CD4-positive, CD25-positive, alpha-beta regulatory T cell (primary cell): ENCODE measurements around the gene ZCWPW1. TPM values are rescaled to one million over a fixed set of nuclear protein-coding genes. Genes with fewer than 3 reads are reported as not detected.
"Not testable (repeated sequence)": the region's sequence is repeated elsewhere in the genome, so short reads cannot be mapped to it uniquely, and the experiment has no call there.

Experiments
- ATAC-seq, 2 donors: fragments of 150-1000 bp; cut with Tn5 transposase; one replicate each; pipeline ENCODE4 v1.10.0; 2021; ENCODE audit warnings: low read depth in 2 of 2, moderate number of reproducible peaks in 2 of 2, moderate library complexity in 1 of 2
- DNase-seq, 3 donors: peaks; one replicate each; pipeline versions ENCODE4 v3.0.0 to v3.0.0-alpha.2; 2012 to 2022; ENCODE audit warnings: mixed read lengths in 1 of 3
- H3K27ac ChIP-seq: one replicate; pipeline ENCODE4 v1.7.0; 2013; ENCODE audit warnings: mild to moderate bottlenecking, low read length; ENCODE audit not compliant: insufficient read depth, poor library complexity, severe bottlenecking
- H3K27me3 ChIP-seq: one replicate; pipeline ENCODE4 v1.7.0; 2013; ENCODE audit warnings: low read length; ENCODE audit not compliant: control insufficient read depth, insufficient read depth
- H3K36me3 ChIP-seq: one replicate; pipeline ENCODE4 v1.7.0; 2013; ENCODE audit warnings: mild to moderate bottlenecking, low read length, moderate library complexity; ENCODE audit not compliant: control insufficient read depth, insufficient read depth
- H3K4me1 ChIP-seq: 2 replicates; pipeline ENCODE4 v1.7.0; 2013; ENCODE audit warnings: mild to moderate bottlenecking, low read length; ENCODE audit not compliant: insufficient read depth, control insufficient read depth, poor library complexity, severe bottlenecking
- H3K4me3 ChIP-seq: one replicate; pipeline ENCODE4 v1.7.0; 2013; ENCODE audit warnings: low read depth, mild to moderate bottlenecking, low read length, moderate library complexity
- H3K9me3 ChIP-seq, 2 experiments: 1 replicate in 1 of 2; 2 replicates in 1 of 2; pipeline ENCODE4 v1.7.0; 2013; ENCODE audit warnings: low read length in 2 of 2, mild to moderate bottlenecking in 1 of 2, moderate library complexity in 1 of 2; ENCODE audit not compliant: control insufficient read depth in 2 of 2
- H3K27ac Mint-ChIP-seq, 3 donors: one replicate each; pipeline ENCODE4 v1.8.0; 2020 to 2022; ENCODE audit warnings: mild to moderate bottlenecking in 3 of 3, mixed read lengths in 3 of 3, moderate library complexity in 2 of 3
- H3K27me3 Mint-ChIP-seq: one replicate; pipeline ENCODE4 v1.8.0; 2022; ENCODE audit warnings: mild to moderate bottlenecking, mixed read lengths
- H3K36me3 Mint-ChIP-seq: one replicate; pipeline ENCODE4 v1.8.0; 2020; ENCODE audit warnings: mixed read lengths
- H3K4me1 Mint-ChIP-seq, 4 donors: one replicate each; pipeline ENCODE4 v1.8.0; 2020 to 2022; ENCODE audit warnings: mixed read lengths in 4 of 4, mild to moderate bottlenecking in 1 of 4
- H3K4me3 Mint-ChIP-seq, 4 donors: one replicate each; pipeline ENCODE4 v1.8.0; 2020 to 2022; ENCODE audit warnings: mild to moderate bottlenecking in 4 of 4, mixed read lengths in 4 of 4, moderate library complexity in 3 of 4
- H3K9me3 Mint-ChIP-seq, 7 donors: one replicate each; pipeline ENCODE4 v1.8.0; 2020 to 2022; ENCODE audit warnings: mixed read lengths in 7 of 7, mild to moderate bottlenecking in 3 of 7, moderate library complexity in 2 of 7
- polyA plus RNA-seq, 4 donors: library from polyadenylated mRNA; unstranded; fragments of 300-500 nt; fragmentation: Illumina TruSeq; gene quantifications; one replicate each; pipeline ENCODE4 v1.2.3, GENCODE V29; 2021
- total RNA-seq: library from RNA; stranded (reverse); gene quantifications from one replicate; pipeline ENCODE4 v1.2.3, GENCODE V29; 2022

ZCWPW1 gene
- total and polyA plus RNA-seq, 5 donors from 2014 or later = 2.2 to 5.4 (median 4.0) TPM

DNA sequence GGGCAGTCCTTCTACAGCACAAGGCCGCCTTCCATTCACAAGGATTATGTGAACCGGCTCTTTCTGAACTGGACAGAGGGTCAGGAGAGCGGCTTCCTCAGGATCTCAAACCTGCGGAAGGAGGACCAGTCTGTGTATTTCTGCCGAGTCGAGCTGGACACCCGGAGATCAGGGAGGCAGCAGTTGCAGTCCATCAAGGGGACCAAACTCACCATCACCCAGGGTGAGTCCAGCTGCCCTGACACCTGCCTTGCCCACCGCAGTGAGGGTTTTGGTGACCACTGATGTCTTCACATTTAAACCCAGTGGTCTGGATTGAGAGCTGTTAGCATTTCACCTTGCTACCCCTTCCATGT lies 69.7 kb downstream of the ZCWPW1 start:
- no peaks in the 10 kb centered on the region for H3K4me1 ChIP-seq
- Mint-ChIP-seq H3K36me3 (peaks cover 19% of the 10 kb centered on the region), H3K4me1 (peaks cover 0 to 7% (median under 1%) of the 10 kb centered on the region in 4 donors), H3K27me3 (no peaks in the 10 kb centered on the region), H3K4me3 (no peak overlapping the region), H3K9me3 (no peaks in the 10 kb centered on the region), H3K27ac (no peak overlapping the region)
- no peaks in the 10 kb centered on the region for H3K9me3 ChIP-seq
- ATAC-seq (no peak), DNase-seq (no peak)
- H3K4me3 ChIP-seq = no peak overlapping the region
- no peak overlapping the region for H3K27ac ChIP-seq
- peaks cover 57% of the 10 kb centered on the region for H3K36me3 ChIP-seq
- no peaks in the 10 kb centered on the region for H3K27me3 ChIP-seq

DNA sequence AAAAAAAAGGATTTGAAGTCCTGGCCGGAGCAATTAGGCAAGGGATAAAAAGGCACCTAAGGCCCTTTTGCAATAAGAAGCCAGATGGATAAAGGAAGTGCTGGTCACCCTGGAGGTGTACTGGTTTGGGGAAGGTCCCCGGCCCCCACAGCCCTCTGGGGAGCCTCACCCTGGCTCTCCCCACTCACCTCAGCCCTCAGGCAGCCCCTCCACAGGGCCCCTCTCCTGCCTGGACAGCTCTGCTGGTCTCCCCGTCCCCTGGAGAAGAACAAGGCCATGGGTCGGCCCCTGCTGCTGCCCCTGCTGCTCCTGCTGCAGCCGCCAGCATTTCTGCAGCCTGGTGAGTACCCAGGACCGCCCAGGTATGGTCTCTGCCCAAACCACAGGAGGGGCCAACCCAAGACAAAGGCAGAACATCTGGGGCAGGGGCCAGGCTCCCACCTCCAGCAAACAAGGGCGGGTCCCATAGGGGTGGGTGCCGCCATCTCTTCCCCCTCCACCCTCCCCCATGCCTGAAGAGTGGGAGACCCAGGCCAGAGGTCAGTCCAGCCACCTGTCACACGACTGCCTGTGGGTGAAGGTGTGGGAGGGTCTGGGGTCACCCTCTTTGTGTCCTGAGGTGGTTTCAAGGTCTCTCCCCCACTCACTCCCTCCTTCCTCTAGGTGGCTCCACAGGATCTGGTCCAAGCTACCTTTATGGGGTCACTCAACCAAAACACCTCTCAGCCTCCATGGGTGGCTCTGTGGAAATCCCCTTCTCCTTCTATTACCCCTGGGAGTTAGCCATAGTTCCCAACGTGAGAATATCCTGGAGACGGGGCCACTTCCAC lies 70.3 kb downstream of the ZCWPW1 start, which contains the start of gene PILRB:
Gene PILRB (plus strand): TSS at position 91 of the 830 bp plus-strand sequence. CDS start 186 bp downstream, at position 277.
- no peak for DNase-seq
- no peak within 1 kb of the TSS for H3K27ac Mint-ChIP-seq
- no peak within 1 kb of the TSS for H3K27ac ChIP-seq

DNA sequence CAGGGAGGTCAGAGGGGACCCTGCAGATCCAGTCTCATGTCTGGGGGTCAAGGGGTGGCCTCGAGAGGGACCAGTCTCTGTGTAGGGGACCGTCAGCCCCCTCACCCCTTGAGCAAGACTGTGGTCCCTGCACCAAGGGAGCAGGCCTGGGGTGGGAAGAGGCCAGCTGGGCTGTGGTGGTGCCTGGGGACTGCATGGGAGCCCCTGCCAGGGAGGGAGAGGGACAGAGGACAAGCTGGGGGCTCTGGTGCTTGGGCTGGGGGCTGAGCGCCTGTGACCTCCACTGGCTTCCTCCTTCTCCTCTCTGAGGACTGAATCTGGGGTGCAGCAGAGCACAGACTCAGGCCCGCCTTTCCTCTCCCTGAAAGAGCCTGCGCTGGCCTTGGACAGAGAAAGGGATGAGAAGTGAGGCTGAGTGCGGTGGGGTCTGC lies 71.4 kb downstream of the ZCWPW1 start:
- no peak overlapping the region for H3K4me3 Mint-ChIP-seq
- Histone ChIP-seq H3K27me3 (no peaks in the 10 kb centered on the region), H3K9me3 (no peaks in the 10 kb centered on the region), H3K4me3 (no peak overlapping the region), H3K27ac (no peak overlapping the region), H3K36me3 (peaks cover 56% of the 10 kb centered on the region), H3K4me1 (no peaks in the 10 kb centered on the region)
- no peaks in the 10 kb centered on the region for H3K27me3 Mint-ChIP-seq
- no peak for ATAC-seq
- H3K4me1 Mint-ChIP-seq = peaks cover 0 to 5% (median 1%) of the 10 kb centered on the region in 4 donors
- H3K27ac Mint-ChIP-seq = no peak overlapping the region
- peaks cover 14% of the 10 kb centered on the region for H3K36me3 Mint-ChIP-seq
- no peak for DNase-seq
- H3K9me3 Mint-ChIP-seq = no peaks in the 10 kb centered on the region

More for the DNA sequence above, 70.3 kb downstream of the ZCWPW1 start, which contains the start of gene PILRB:
- no peaks in the 10 kb centered on the region for H3K27me3 Mint-ChIP-seq
- Histone ChIP-seq H3K36me3 (peaks cover 61% of the 10 kb centered on the region), H3K9me3 (no peaks in the 10 kb centered on the region), H3K4me3 (no peak within 1 kb of the TSS), H3K4me1 (no peaks in the 10 kb centered on the region), H3K27me3 (no peaks in the 10 kb centered on the region)
- H3K9me3 Mint-ChIP-seq = no peaks in the 10 kb centered on the region
- no peak for ATAC-seq
- H3K4me1 Mint-ChIP-seq = peaks cover 0 to 5% (median 2%) of the 10 kb centered on the region in 4 donors
- H3K4me3 Mint-ChIP-seq = no peak within 1 kb of the TSS
- H3K36me3 Mint-ChIP-seq = peaks cover 16% of the 10 kb centered on the region

DNA sequence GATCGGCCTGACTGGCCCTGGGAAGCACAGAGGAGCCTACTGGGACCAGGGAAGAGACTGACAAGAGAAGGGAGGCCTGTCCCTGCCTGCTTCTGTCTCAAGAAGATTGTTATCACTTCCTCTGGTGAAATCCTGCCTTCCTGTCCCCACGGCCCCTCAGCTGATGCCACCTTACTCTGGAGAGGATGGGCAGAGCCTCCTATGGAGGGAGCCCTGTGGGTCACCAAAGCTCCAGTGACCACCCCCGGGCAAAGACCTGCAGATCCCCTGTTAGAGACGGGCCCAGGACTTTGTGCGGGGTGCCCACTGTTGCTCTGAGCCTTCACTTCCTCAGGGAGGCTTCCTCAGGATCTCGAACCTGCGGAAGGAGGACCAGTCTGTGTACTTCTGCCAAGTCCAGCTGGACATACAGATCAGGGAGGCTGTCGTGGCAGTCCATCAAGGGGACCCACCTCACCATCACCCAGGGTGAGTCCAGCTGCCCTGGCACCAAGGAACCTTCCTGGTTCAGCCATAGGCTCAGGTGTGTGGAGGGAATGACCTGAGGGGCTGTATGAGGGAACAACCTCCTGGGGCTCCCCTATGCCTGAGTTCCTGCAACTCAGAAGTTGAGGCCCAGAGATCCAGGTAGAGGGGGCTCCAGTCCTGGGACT lies 72.0 kb downstream of the ZCWPW1 start:
- H3K36me3 Mint-ChIP-seq = peaks cover 14% of the 10 kb centered on the region
- peaks cover 54% of the 10 kb centered on the region for H3K36me3 ChIP-seq
- H3K9me3 ChIP-seq = no peaks in the 10 kb centered on the region
- H3K4me3 ChIP-seq = no peak overlapping the region
- no peaks in the 10 kb centered on the region for H3K27me3 Mint-ChIP-seq
- no peak overlapping the region for H3K27ac Mint-ChIP-seq
- no peak overlapping the region for H3K4me3 Mint-ChIP-seq
- H3K9me3 Mint-ChIP-seq = no peaks in the 10 kb centered on the region
- ATAC-seq (no peak), DNase-seq (no peak)
- peaks cover 0 to 7% (median 1%) of the 10 kb centered on the region in 4 donors for H3K4me1 Mint-ChIP-seq
- H3K27ac ChIP-seq = no peak overlapping the region
- H3K4me1 ChIP-seq = no peaks in the 10 kb centered on the region
- H3K27me3 ChIP-seq = no peaks in the 10 kb centered on the region

DNA sequence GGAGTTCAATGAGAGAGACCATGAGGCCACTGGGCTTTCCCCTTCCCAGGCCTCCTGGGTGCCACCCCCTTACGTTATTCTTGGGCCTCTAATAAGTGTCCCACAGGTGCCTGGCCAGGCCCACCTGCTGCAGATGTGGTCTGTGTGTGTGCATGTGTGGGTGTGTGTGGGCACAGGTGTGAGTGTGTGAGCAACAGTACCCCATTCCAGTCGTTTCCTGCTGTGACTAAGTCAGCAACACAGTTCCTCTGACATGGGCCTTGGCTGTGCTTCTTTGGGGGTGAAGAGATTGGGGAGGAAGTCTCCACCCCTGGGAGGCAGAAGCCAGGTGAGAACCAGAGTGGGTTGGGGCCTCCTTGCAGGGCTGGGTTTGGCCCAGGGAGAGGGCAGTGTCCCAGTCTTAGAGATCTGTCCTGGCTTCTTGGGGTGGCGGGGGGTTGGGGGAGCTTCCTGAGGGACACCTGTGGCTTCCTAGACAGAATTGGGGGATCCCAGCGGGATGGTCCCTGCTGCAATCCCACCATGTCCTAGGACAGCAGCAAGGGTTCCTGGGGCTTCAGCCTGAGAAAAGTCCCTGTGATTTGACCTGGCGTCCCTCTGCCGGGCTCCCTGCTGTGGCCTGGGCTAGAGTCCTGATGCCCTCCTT lies 74.7 kb downstream of the ZCWPW1 start:
- H3K36me3 Mint-ChIP-seq = peaks cover 5% of the 10 kb centered on the region

DNA sequence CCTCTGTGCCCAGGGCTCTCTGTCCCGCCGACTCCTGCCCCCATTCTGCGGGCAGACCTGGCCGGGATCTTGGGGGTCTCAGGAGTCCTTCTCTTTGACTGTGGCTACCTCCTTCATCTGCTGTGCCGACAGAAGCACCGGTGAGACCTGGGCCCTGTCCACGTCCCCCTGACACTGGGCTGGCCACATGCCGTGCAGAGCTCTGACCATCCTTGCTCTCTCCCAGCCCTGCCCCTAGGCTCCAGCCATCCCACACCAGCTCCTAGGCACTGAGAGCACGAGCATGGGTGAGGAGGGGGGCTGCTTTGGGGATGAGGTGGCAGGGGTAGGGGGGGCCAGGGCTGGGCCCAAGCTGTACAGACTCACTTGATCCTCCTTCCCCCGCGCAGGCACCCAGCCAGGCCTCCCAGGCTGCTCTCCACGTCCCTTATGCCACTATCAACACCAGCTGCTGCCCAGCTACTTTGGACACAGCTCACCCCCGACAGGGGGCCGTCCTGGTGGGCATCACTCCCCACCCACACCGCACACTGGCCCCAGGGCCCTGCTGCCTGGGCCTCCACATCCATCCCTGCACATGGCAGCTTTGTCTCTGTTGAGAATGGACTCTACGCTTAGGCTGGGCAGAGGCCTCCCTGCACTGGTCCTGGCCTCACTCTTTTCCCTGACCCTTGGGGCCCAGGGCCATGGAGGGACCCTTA lies 75.4 kb downstream of the ZCWPW1 start:
- no peaks in the 10 kb centered on the region for H3K4me1 ChIP-seq
- no peaks in the 10 kb centered on the region for H3K9me3 ChIP-seq
- Mint-ChIP-seq H3K27me3 (no peaks in the 10 kb centered on the region), H3K36me3 (peaks cover 5% of the 10 kb centered on the region), H3K4me3 (no peak overlapping the region), H3K4me1 (peaks cover 0 to 15% (median 1%) of the 10 kb centered on the region in 4 donors), H3K27ac (peak overlapping the region in 2 of 3 donors; percentile 85 to 86), H3K9me3 (no peaks in the 10 kb centered on the region)
- no peaks in the 10 kb centered on the region for H3K27me3 ChIP-seq
- no peak overlapping the region for H3K27ac ChIP-seq
- H3K4me3 ChIP-seq = no peak overlapping the region
- DNase-seq (no peak), ATAC-seq (no peak)
- peaks cover 42% of the 10 kb centered on the region for H3K36me3 ChIP-seq

More for the DNA sequence above, 74.7 kb downstream of the ZCWPW1 start:
- Histone ChIP-seq H3K36me3 (peaks cover 48% of the 10 kb centered on the region), H3K27me3 (no peaks in the 10 kb centered on the region), H3K4me3 (no peak overlapping the region), H3K27ac (no peak overlapping the region), H3K4me1 (no peaks in the 10 kb centered on the region), H3K9me3 (no peaks in the 10 kb centered on the region)
- Mint-ChIP-seq H3K27ac (peak overlapping the region in 2 of 3 donors; percentile 38 to 86), H3K9me3 (no peaks in the 10 kb centered on the region), H3K4me3 (no peak overlapping the region), H3K27me3 (no peaks in the 10 kb centered on the region), H3K4me1 (peaks cover 0 to 15% (median under 1%) of the 10 kb centered on the region in 4 donors)
- DNase-seq = peak in 1 of 3 donors; percentile 45
- peak in 1 of 2 donors; percentile 19 for ATAC-seq

DNA sequence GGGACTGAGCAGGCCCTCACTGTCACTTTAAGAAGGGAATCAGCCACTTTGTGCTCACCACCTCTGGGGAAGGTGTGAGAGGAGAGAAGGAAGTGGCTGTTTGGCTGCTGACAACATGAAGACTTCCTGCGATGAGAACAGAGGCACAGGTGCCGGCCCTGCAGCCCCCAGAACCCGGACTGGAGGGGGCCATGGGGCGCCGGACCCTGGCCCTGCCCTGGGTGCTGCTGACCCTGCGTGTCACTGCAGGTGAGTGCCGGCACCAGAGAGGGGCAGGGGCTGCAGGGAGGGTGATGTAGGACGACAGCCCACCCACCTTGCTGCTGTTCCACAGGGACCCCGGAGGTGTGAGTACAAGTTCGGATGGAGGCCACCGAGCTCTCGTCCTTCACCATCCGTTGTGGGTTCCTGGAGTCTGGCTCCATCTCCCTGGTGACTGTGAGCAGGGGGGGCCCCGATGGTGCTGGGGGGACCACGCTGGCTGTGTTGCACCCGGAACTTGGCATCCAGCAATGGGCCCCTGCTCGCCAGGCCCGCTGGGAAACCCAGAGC lies 76.2 kb downstream of the ZCWPW1 start:
- not testable (repeated sequence) for H3K27me3 ChIP-seq, H3K36me3 Mint-ChIP-seq, H3K27me3 Mint-ChIP-seq, H3K4me3 Mint-ChIP-seq, H3K27ac ChIP-seq, DNase-seq, H3K9me3 ChIP-seq, H3K4me1 ChIP-seq, H3K4me3 ChIP-seq, H3K9me3 Mint-ChIP-seq, H3K27ac Mint-ChIP-seq
- peaks cover 0 to 15% (median 1%) of the 10 kb centered on the region in 4 donors for H3K4me1 Mint-ChIP-seq
- ATAC-seq = peak; percentile 81 to 85
- H3K36me3 ChIP-seq = peaks cover 44% of the 10 kb centered on the region
